WTC11 (cell line): ENCODE results near the gene LYZ. TPM values are rescaled to one million over a fixed set of nuclear protein-coding genes. Genes with fewer than 3 reads are reported as not detected.

ENCODE experiments used
- ATAC-seq: fragments of 200-7000 bp; cut with Tn5 transposase; 2 replicates; pipeline ENCODE4 v1.10.0; 2021; ENCODE audit warnings: mild to moderate bottlenecking, moderate library complexity
- CTCF ChIA-PET: fragments of 300-600 bp; sonication (Branson Sonifier 250); formaldehyde crosslinking; loops from one replicate; lab custom pipeline; 2021; ENCODE audit warnings: antibody characterized with exemption; lab: Charles Lee
- POLR2A ChIA-PET: fragments of 350-600 bp; sonication (Branson Sonifier 250); formaldehyde crosslinking; loops from one replicate; lab custom pipeline; 2021; ENCODE audit warnings: antibody characterized with exemption; lab: Charles Lee
- DNase-seq: peaks from one replicate; pipeline ENCODE4 v3.0.0; 2021; ENCODE audit warnings: low spot score
- H3K27ac Mint-ChIP-seq: 2 replicates; pipeline ENCODE4 v1.8.0; 2021; ENCODE audit warnings: mixed read lengths
- H3K27me3 Mint-ChIP-seq: 2 replicates; pipeline ENCODE4 v1.8.0; 2021; ENCODE audit warnings: low read depth, mild to moderate bottlenecking, moderate library complexity, mixed read lengths
- H3K36me3 Mint-ChIP-seq: 2 replicates; pipeline ENCODE4 v1.8.0; 2021; ENCODE audit warnings: mixed read lengths
- H3K4me1 Mint-ChIP-seq: 2 replicates; pipeline ENCODE4 v1.8.0; 2022; ENCODE audit warnings: mixed read lengths
- H3K4me3 Mint-ChIP-seq: 2 replicates; pipeline ENCODE4 v1.8.0; 2021; ENCODE audit warnings: mild to moderate bottlenecking, moderate library complexity, mixed read lengths
- H3K9me3 Mint-ChIP-seq: 2 replicates; pipeline ENCODE4 v1.8.0; 2021; ENCODE audit warnings: mixed read lengths
- ARID4B ChIP-seq: sonication (generic); formaldehyde crosslinking; IDR thresholded peaks from 2 replicates; pipeline ENCODE4 v1.8.0; 2023; ENCODE audit warnings: missing genetic modification reagents, mild to moderate bottlenecking, borderline replicate concordance
- CREB1 ChIP-seq: sonication (generic); formaldehyde crosslinking; IDR thresholded peaks from 2 replicates; pipeline ENCODE4 v1.8.0; 2023; ENCODE audit warnings: mild to moderate bottlenecking, missing genetic modification reagents
- HMGXB4 ChIP-seq: sonication (generic); formaldehyde crosslinking; IDR thresholded peaks from 2 replicates; pipeline ENCODE4 v1.8.1; 2023; ENCODE audit warnings: mild to moderate bottlenecking, moderate library complexity, missing genetic modification reagents
- IRF1 ChIP-seq: sonication (generic); formaldehyde crosslinking; IDR thresholded peaks from 2 replicates; pipeline ENCODE4 v1.8.0; 2023; ENCODE audit warnings: missing genetic modification reagents
- MYBL2 ChIP-seq: sonication (generic); formaldehyde crosslinking; IDR thresholded peaks from 2 replicates; pipeline ENCODE4 v1.8.1; 2023; ENCODE audit warnings: mild to moderate bottlenecking, moderate library complexity, missing genetic modification reagents
- NFYB ChIP-seq: sonication (generic); formaldehyde crosslinking; conservative IDR thresholded peaks from 2 replicates; pipeline ENCODE4 v1.8.0; 2022; ENCODE audit warnings: low read depth, missing genetic modification reagents
- PRRX2 ChIP-seq: fragments of 250-450 bp; sonication (Bioruptor Pico); IDR thresholded peaks from 2 replicates; pipeline ENCODE4 v1.8.0; 2021; ENCODE audit warnings: mild to moderate bottlenecking
- RORB ChIP-seq: fragments of 250-450 bp; sonication (Bioruptor Pico); IDR thresholded peaks from 2 replicates; pipeline ENCODE4 v1.9.0; 2021; ENCODE audit warnings: mild to moderate bottlenecking
- SOX15 ChIP-seq: fragments of 250-450 bp; sonication (Bioruptor Pico); IDR thresholded peaks from 2 replicates; pipeline ENCODE4 v1.9.0; 2021; ENCODE audit warnings: mild to moderate bottlenecking
- USF1 ChIP-seq: sonication (generic); formaldehyde crosslinking; IDR thresholded peaks from 2 replicates; pipeline ENCODE4 v1.8.0; 2022; ENCODE audit warnings: mild to moderate bottlenecking, missing genetic modification reagents
- ZBTB21 ChIP-seq: sonication (generic); formaldehyde crosslinking; IDR thresholded peaks from 2 replicates; pipeline ENCODE4 v1.8.1; 2023; ENCODE audit warnings: mild to moderate bottlenecking, missing genetic modification reagents, borderline replicate concordance
- ZNF121 ChIP-seq: sonication (generic); formaldehyde crosslinking; IDR thresholded peaks from 2 replicates; pipeline ENCODE4 v1.8.0; 2023; ENCODE audit warnings: missing genetic modification reagents
- ZNF138 ChIP-seq: sonication (generic); formaldehyde crosslinking; conservative IDR thresholded peaks from 2 replicates; pipeline ENCODE4 v1.8.1; 2022; ENCODE audit warnings: mild to moderate bottlenecking, moderate library complexity, missing genetic modification reagents
- ZNF219 ChIP-seq: sonication (generic); formaldehyde crosslinking; IDR thresholded peaks from 2 replicates; pipeline ENCODE4 v1.8.0; 2023; ENCODE audit warnings: missing genetic modification reagents, mild to moderate bottlenecking, borderline replicate concordance
- ZNF416 ChIP-seq: fragments of 250-450 bp; sonication (Bioruptor Pico); IDR thresholded peaks from 2 replicates; pipeline ENCODE4 v1.9.0; 2021; ENCODE audit warnings: mild to moderate bottlenecking, inconsistent platforms
- total RNA-seq: library from RNA; stranded (reverse); gene quantifications from 3 replicates; pipeline ENCODE4 v1.2.3, GENCODE V29; 2021
- TF ChIP-seq, protein P1 (sequence below): sonication (generic); formaldehyde crosslinking; conservative IDR thresholded peaks from 2 replicates; pipeline ENCODE4 v1.8.1; 2022; ENCODE audit warnings: mild to moderate bottlenecking, missing genetic modification reagents
- TF ChIP-seq, protein P2 (sequence below): sonication (generic); formaldehyde crosslinking; IDR thresholded peaks from 2 replicates; pipeline ENCODE4 v1.8.0; 2022; ENCODE audit warnings: mild to moderate bottlenecking, missing genetic modification reagents
- TF ChIP-seq, protein P3 (sequence below): fragments of 250-450 bp; sonication (Bioruptor Pico); IDR thresholded peaks from 2 replicates; pipeline ENCODE4 v1.9.0; 2021; ENCODE audit warnings: moderate library complexity, mild to moderate bottlenecking, inconsistent platforms, borderline replicate concordance

LYZ gene
- total RNA-seq, 1 experiment from 2014 or later = 1.0 TPM

DNA sequence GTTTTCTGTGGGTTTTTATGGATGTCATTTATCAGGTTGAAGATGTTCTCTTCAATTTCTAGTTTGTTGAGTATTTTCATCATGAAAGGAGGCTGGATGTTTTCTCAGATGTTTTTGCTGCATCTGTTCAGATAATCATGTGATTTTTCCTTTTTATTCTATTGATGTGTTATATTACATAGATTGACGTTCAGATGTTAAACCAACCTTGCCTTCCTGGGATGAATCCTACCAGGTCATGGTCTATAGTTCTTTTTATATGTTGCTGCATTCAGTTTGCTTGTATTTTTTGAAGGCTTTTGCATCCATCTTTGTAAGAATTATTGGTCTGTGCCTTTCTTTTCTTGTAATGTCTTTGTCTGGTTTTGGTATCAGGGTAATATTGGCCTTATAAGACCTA is 43.9 kb upstream of the LYZ start:
- TF ChIP-seq SOX15 (CRISPR knock-in tag) (no peak), ZNF138 (CRISPR knock-in tag) (no peak), ZNF416 (CRISPR knock-in tag) (no peak), ZNF219 (no peak), NFYB (CRISPR knock-in tag) (no peak), ZBTB21 (CRISPR knock-in tag) (no peak), RORB (CRISPR knock-in tag) (no peak), MYBL2 (CRISPR knock-in tag) (no peak), ZNF121 (no peak), USF1 (CRISPR knock-in tag) (no peak), CREB1 (no peak), IRF1 (CRISPR knock-in tag) (no peak), ARID4B (CRISPR knock-in tag) (no peak), PRRX2 (CRISPR knock-in tag) (no peak), HMGXB4 (CRISPR knock-in tag) (no peak)
- TF ChIP-seq, protein P1, sequence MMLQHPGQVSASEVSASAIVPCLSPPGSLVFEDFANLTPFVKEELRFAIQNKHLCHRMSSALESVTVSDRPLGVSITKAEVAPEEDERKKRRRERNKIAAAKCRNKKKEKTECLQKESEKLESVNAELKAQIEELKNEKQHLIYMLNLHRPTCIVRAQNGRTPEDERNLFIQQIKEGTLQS (CRISPR knock-in tag) = no peak
- TF ChIP-seq, protein P2, sequence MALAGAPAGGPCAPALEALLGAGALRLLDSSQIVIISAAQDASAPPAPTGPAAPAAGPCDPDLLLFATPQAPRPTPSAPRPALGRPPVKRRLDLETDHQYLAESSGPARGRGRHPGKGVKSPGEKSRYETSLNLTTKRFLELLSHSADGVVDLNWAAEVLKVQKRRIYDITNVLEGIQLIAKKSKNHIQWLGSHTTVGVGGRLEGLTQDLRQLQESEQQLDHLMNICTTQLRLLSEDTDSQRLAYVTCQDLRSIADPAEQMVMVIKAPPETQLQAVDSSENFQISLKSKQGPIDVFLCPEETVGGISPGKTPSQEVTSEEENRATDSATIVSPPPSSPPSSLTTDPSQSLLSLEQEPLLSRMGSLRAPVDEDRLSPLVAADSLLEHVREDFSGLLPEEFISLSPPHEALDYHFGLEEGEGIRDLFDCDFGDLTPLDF (CRISPR knock-in tag) = no peak
- TF ChIP-seq, protein P3, sequence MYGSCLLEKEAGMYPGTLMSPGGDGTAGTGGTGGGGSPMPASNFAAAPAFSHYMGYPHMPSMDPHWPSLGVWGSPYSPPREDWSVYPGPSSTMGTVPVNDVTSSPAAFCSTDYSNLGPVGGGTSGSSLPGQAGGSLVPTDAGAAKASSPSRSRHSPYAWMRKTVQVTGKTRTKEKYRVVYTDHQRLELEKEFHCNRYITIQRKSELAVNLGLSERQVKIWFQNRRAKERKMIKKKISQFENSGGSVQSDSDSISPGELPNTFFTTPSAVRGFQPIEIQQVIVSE = no peak
- ChIA-PET POLR2A (no interaction called here), CTCF (no interaction called here)
- ATAC-seq = no peak
- H3K4me1 Mint-ChIP-seq = no peaks in the 10 kb centered on the region
- peaks cover 34% of the 10 kb centered on the region for H3K9me3 Mint-ChIP-seq
- no peak for DNase-seq
- H3K4me3 Mint-ChIP-seq = no peak overlapping the region
- peaks cover 5% of the 10 kb centered on the region for H3K27me3 Mint-ChIP-seq
- H3K36me3 Mint-ChIP-seq = peaks cover 10% of the 10 kb centered on the region
- H3K27ac Mint-ChIP-seq = no peak overlapping the region
